GM19438 (cell line): ENCODE data around the gene SIRPG.

Source experiments
- ATAC-seq: cut with Tn5 transposase; IDR thresholded peaks from one replicate; pipeline ENCODE4 v1.9.1; 2021; ENCODE audit warnings: low read depth; ENCODE audit not compliant: unreplicated experiment

Gene SIRPG

GRCh38 chr20:1637226-1637625 is 20.4 kb downstream of the SIRPG start:
- no peak for ATAC-seq

- no peak for ATAC-seq
These were observed 21.0 kb downstream of the SIRPG start for GRCh38 chr20:1636621-1637020.

- no peak for ATAC-seq
These were observed 22.1 kb downstream of the SIRPG start for GRCh38 chr20:1635291-1635979.

GRCh38 chr20:1633535-1633934 is 24.0 kb downstream of the SIRPG start:
- ATAC-seq = no peak

GRCh38 chr20:1632178-1632577 is 25.4 kb downstream of the SIRPG start:
- no peak for ATAC-seq

- ATAC-seq = no peak
These were observed 26.0 kb downstream of the SIRPG start for GRCh38 chr20:1631309-1632151.

- no peak for ATAC-seq
These were observed 27.4 kb downstream of the SIRPG start for GRCh38 chr20:1630186-1630585.

GRCh38 chr20:1629321-1629720 is 28.3 kb downstream of the SIRPG start:
- ATAC-seq = no peak

GRCh38 chr20:1628621-1629020 is 29.0 kb downstream of the SIRPG start:
- ATAC-seq = no peak

- no peak for ATAC-seq
These were observed 30.4 kb downstream of the SIRPG start for GRCh38 chr20:1627200-1627550.

GRCh38 chr20:1626528-1627199 is 30.9 kb downstream of the SIRPG start:
- ATAC-seq = no peak

- ATAC-seq = no peak
These were observed 32.4 kb downstream of the SIRPG start for GRCh38 chr20:1625083-1625690.

GRCh38 chr20:1623501-1624205 is 33.9 kb downstream of the SIRPG start:
- ATAC-seq = no peak

GRCh38 chr20:1622450-1622849 is 35.1 kb downstream of the SIRPG start:
- no peak for ATAC-seq

- ATAC-seq = no peak
These were observed 36.3 kb downstream of the SIRPG start for GRCh38 chr20:1621316-1621715.

- no peak for ATAC-seq
These were observed 37.6 kb downstream of the SIRPG start, which contains the start of gene SIRPB1 for GRCh38 chr20:1619861-1620444. Gene SIRPB1, minus strand, starts transcription at chr20:1620009. Its CDS starts 65 bp downstream, at chr20:1619944.

- no peak for ATAC-seq
These were observed 38.5 kb downstream of the SIRPG start for GRCh38 chr20:1618954-1619540.

GRCh38 chr20:1618479-1618878 is 39.1 kb downstream of the SIRPG start:
- ATAC-seq = no peak

GRCh38 chr20:1616858-1617434 is 40.6 kb downstream of the SIRPG start:
- ATAC-seq = no peak
